Prostate gland (tissue), 2 donors: ENCODE data around the gene TMEM272. TPM values are rescaled to one million over a fixed set of nuclear protein-coding genes. Genes with fewer than 3 reads are reported as not detected.

Experiments used
- DNase-seq: peaks from one replicate; pipeline ENCODE4 v3.0.0-alpha.2; 2019; ENCODE audit warnings: low spot score
- H3K27ac ChIP-seq, 2 donors: fragments of 200-600 bp; sonication (generic); 2 replicates each; pipeline ENCODE4 v1.5.1; 2017 to 2019
- H3K27me3 ChIP-seq: fragments of 200-600 bp; sonication (generic); replicated peaks from 2 replicates; pipeline ENCODE4 v1.5.1; 2019; ENCODE audit not compliant: insufficient read depth
- H3K36me3 ChIP-seq, 2 donors: fragments of 200-600 bp; sonication (generic); 1 replicate in 1 of 2; 2 replicates in 1 of 2; pipeline versions ENCODE4 v1.5.1 to v1.8.1; 2017 to 2019
- H3K4me1 ChIP-seq: fragments of 200-600 bp; sonication (generic); replicated peaks from 2 replicates; pipeline ENCODE4 v1.5.1; 2019
- H3K4me3 ChIP-seq, 2 donors: fragments of 200-600 bp; sonication (generic); 2 replicates each; pipeline ENCODE4 v1.5.1; 2017 to 2019
- H3K9me3 ChIP-seq: fragments of 200-600 bp; sonication (generic); 2 replicates; pipeline ENCODE4 v1.5.1; 2017
- CTCF ChIP-seq, 4 experiments: fragments of 200-600 bp in 2 of 4; fragments of 450-650 bp in 2 of 4; sonication (generic) in 2 of 4; IDR thresholded peaks; 1 replicate in 3 of 4; 2 replicates in 1 of 4; pipeline ENCODE4 v1.5.1; 2016 to 2019; ENCODE audit warnings: antibody characterized with exemption in 4 of 4, mild to moderate bottlenecking in 2 of 4, moderate library complexity in 2 of 4
- POLR2A ChIP-seq: fragments of 450-650 bp; IDR thresholded peaks from one replicate; pipeline ENCODE4 v1.6.1; 2016; ENCODE audit warnings: antibody characterized with exemption, mild to moderate bottlenecking
- POLR2AphosphoS5 ChIP-seq: sonication (generic); formaldehyde crosslinking; IDR thresholded peaks from one replicate; pipeline ENCODE4 v1.6.1; 2017; ENCODE audit warnings: antibody characterized with exemption
- WGBS: methylation state at CpG from one replicate; pipeline ENCODE4 v1.1.5; 2018; 5-methylcytosine and 5-hydroxymethylcytosine counted together
- intact Hi-C: fragments of 100-400 bp; cut with DNase I; formaldehyde crosslinking; loops from one replicate; pipeline ENCODE4 v1.14.2; 2022
- total RNA-seq, 2 donors: library from RNA; depleted of rRNA; stranded (reverse); fragments of >200 nt; gene quantifications; one replicate each; pipeline ENCODE4 v1.1.0, GENCODE V29; 2016

TMEM272 gene
- total RNA-seq: under 1 TPM in 1 of 2 donors, not detected in 1; 0.28 TPM

DNA sequence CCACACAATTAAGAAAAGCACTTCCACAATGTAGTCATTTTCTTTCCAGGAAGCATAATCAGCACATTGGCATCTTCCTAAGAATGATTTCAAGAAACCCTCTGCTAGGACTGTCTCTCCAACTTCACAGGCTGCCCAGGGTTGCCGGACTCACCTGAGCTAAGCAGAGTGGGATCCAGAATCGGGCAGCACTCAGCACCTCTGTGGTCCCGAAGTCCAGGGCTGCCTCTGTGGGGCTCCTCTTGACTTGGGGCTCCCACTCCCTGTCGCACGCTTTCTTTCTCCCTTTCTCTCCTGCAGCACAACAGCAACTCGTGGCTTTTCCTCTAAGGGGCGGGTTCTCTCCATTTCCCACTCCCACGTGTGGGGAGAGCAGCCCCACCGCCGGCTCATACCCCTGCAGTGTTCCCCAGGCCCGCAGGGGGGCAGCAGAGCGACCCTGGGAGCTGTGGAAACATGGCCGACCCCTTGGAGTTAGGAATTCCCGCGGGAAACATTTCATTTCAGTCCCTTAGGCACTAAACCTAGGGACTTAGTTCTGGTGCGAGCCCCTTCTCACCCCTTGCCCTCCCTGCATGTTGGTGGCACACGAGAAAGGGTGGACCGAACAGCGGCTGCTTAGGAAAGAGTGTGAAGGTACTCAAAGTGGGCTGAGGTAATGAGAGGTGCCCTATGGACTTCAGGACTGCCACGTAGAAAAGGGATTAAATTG is at the start of gene TMEM272:
Gene TMEM272 (minus strand): TSS at position 316 of the 712 bp plus-strand sequence. CDS start 6,647 bp downstream, outside the sequence.
- TF ChIP-seq CTCF (IDR thresholded peaks at IDR 0.05) (peak; percentile 48 to 57 (median 54)), POLR2AphosphoS5 (no peak), POLR2A (no peak)
- Histone ChIP-seq H3K36me3 (no peaks in the 10 kb centered on the region), H3K4me1 (peaks cover 2% of the 10 kb centered on the region), H3K27ac (no peak within 1 kb of the TSS), H3K4me3 (no peak within 1 kb of the TSS), H3K27me3 (no peaks in the 10 kb centered on the region), H3K9me3 (no peaks in the 10 kb centered on the region)
- WGBS: 44% methylated on average over 20 of the region's 20 CpGs
- intact Hi-C loops: no loop called here
- DNase-seq: no peak

DNA sequence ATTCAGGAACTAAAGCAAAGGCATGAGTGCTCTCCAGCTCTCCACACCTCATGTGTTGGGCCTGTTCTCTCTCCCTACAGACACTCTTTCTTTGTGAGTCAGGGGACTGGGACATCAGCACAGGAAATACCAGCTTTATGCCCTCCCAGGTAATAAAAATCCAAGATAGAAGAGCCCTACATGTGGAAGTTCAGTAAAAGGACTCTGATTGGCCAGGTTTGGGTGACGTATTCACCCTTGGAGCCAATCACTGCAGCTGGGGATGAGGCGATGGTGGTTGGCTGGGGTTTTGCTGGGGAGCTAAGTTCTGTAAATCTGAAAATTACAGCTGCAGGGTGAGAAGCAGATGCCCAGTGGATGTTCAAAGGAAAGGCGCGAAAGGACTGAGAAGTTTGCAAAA is 49.3 kb upstream of the TMEM272 start:
- TF ChIP-seq POLR2A (no peak), POLR2AphosphoS5 (no peak), CTCF (IDR thresholded peaks at IDR 0.05) (no peak)
- Histone ChIP-seq H3K4me3 (no peak overlapping the region), H3K9me3 (no peaks in the 10 kb centered on the region), H3K27ac (no peak overlapping the region), H3K36me3 (no peaks in the 10 kb centered on the region), H3K4me1 (no peaks in the 10 kb centered on the region), H3K27me3 (no peaks in the 10 kb centered on the region)
- WGBS: 99% methylated on average over 4 of the region's 4 CpGs
- intact Hi-C loops: no loop called here
- no peak for DNase-seq

- Histone ChIP-seq H3K4me3 (no peak overlapping the region), H3K4me1 (no peaks in the 10 kb centered on the region), H3K27ac (no peak overlapping the region), H3K9me3 (no peaks in the 10 kb centered on the region), H3K36me3 (no peaks in the 10 kb centered on the region), H3K27me3 (no peaks in the 10 kb centered on the region)
- 67% methylated on average over 3 of the region's 3 CpGs for WGBS
- TF ChIP-seq POLR2AphosphoS5: no peak
- TF ChIP-seq POLR2A: no peak
- TF ChIP-seq CTCF (IDR thresholded peaks at IDR 0.05): no peak
- intact Hi-C loops: no loop called here
- DNase-seq: no peak
Observed at GRCh38 chr13:51892657-51893056, 47.7 kb upstream of the TMEM272 start.

DNA sequence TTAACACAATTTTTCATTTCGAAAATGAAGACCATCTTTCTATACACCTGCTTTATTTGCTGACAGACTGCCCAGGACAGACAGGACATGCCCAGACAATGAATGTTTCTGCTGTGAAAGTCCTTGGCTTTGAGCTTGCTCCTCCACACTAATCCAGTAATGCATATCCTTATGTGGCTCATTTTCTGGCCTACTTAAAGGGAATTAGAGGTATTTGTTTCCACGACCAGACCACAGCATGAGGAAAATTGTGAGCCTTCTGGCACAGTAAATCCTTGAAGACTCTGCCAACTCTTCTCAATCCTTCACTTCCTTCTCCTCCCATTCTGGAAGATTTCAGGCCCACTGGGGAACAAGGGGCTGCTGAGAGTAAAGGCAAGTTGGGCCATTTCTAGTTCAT is 42.5 kb upstream of the TMEM272 start:
- Histone ChIP-seq H3K9me3 (no peaks in the 10 kb centered on the region), H3K27me3 (no peaks in the 10 kb centered on the region), H3K27ac (no peak overlapping the region), H3K4me3 (no peak overlapping the region), H3K36me3 (no peaks in the 10 kb centered on the region), H3K4me1 (no peaks in the 10 kb centered on the region)
- TF ChIP-seq POLR2AphosphoS5 (no peak), POLR2A (no peak), CTCF (IDR thresholded peaks at IDR 0.05) (no peak)
- intact Hi-C loops: no loop called here
- no peak for DNase-seq
- 38% methylated on average over 2 of the region's 2 CpGs for WGBS

GRCh38 chr13:51885651-51886050 is 40.7 kb upstream of the TMEM272 start:
- Histone ChIP-seq H3K27me3 (no peaks in the 10 kb centered on the region), H3K4me3 (no peak overlapping the region), H3K4me1 (no peaks in the 10 kb centered on the region), H3K36me3 (no peaks in the 10 kb centered on the region), H3K27ac (no peak overlapping the region), H3K9me3 (no peaks in the 10 kb centered on the region)
- no peak for DNase-seq
- WGBS: 88% methylated on average over 2 of the region's 2 CpGs
- intact Hi-C loops: no loop called here
- TF ChIP-seq CTCF (IDR thresholded peaks at IDR 0.05) (no peak), POLR2AphosphoS5 (no peak), POLR2A (no peak)
